Caco-2 (cell line): ENCODE measurements around the gene OGA. TPM values are rescaled to one million over a fixed set of nuclear protein-coding genes. Genes with fewer than 3 reads are reported as not detected.
"Not testable (repeated sequence)": the region's sequence is repeated elsewhere in the genome, so short reads cannot be mapped to it uniquely, and the experiment has no call there.

ENCODE experiments used
- BruUV-seq: library from RNA; stranded (reverse); fragments of 400-500 nt; replicated peaks from 2 replicates; lab custom pipeline; 2021; lab: Mats Ljungman, UMichigan
- CTCF ChIA-PET: fragments of 300-600 bp; sonication (Branson Sonifier 250); formaldehyde crosslinking; loops from one replicate; lab custom pipeline; 2022; ENCODE audit warnings: antibody characterized with exemption; lab: Charles Lee
- POLR2A ChIA-PET: fragments of 300-600 bp; sonication (Branson Sonifier 250); formaldehyde crosslinking; loops from one replicate; lab custom pipeline; 2022; ENCODE audit warnings: antibody characterized with exemption; lab: Charles Lee
- DNase-seq, 2 experiments: peaks; one replicate each; pipeline versions ENCODE4 v3.0.0 to v3.0.0-alpha.2; 2020 to 2022
- H3K27me3 ChIP-seq: replicated peaks from 2 replicates; pipeline ENCODE4 v1.6.0; 2011; ENCODE audit warnings: low read length; ENCODE audit not compliant: control insufficient read depth, insufficient read depth
- H3K36me3 ChIP-seq: 2 replicates; pipeline ENCODE4 v1.5.1; 2011; ENCODE audit warnings: low read length; ENCODE audit not compliant: control insufficient read depth, insufficient read depth
- H3K4me1 ChIP-seq: fragments of 250-450 bp; sonication (Bioruptor Pico); 2 replicates; pipeline ENCODE4 v1.5.1; 2020; ENCODE audit warnings: mild to moderate bottlenecking
- H3K4me3 ChIP-seq: 2 replicates; pipeline ENCODE4 v1.5.1; 2011; ENCODE audit warnings: low read depth, mild to moderate bottlenecking, control low read depth, low read length
- H3K9me3 ChIP-seq: fragments of 250-450 bp; sonication (Bioruptor Pico); 2 replicates; pipeline ENCODE4 v1.5.1; 2020; ENCODE audit warnings: mild to moderate bottlenecking, moderate library complexity
- H3K27ac Mint-ChIP-seq: one replicate; pipeline ENCODE4 v1.8.0; 2022; ENCODE audit warnings: mixed read lengths; ENCODE audit not compliant: unreplicated experiment
- H3K27me3 Mint-ChIP-seq: one replicate; pipeline ENCODE4 v1.8.0; 2022; ENCODE audit warnings: mixed read lengths; ENCODE audit not compliant: insufficient read depth, unreplicated experiment
- H3K36me3 Mint-ChIP-seq: one replicate; pipeline ENCODE4 v1.8.0; 2022; ENCODE audit warnings: mild to moderate bottlenecking, mixed read lengths; ENCODE audit not compliant: insufficient read depth, unreplicated experiment
- H3K4me1 Mint-ChIP-seq: one replicate; pipeline ENCODE4 v1.8.0; 2022; ENCODE audit warnings: low read depth, mixed read lengths; ENCODE audit not compliant: unreplicated experiment
- H3K4me3 Mint-ChIP-seq: one replicate; pipeline ENCODE4 v1.8.0; 2022; ENCODE audit warnings: mild to moderate bottlenecking, moderate library complexity, mixed read lengths; ENCODE audit not compliant: unreplicated experiment
- H3K9me3 Mint-ChIP-seq: one replicate; pipeline ENCODE4 v1.8.0; 2022; ENCODE audit warnings: mixed read lengths; ENCODE audit not compliant: unreplicated experiment
- CTCF ChIP-seq, 2 experiments: fragments of 200-600 bp in 1 of 2; IDR thresholded peaks; 1 replicate in 1 of 2; 2 replicates in 1 of 2; pipeline versions ENCODE4 v1.5.1 to v1.8.0; 2011 to 2022; ENCODE audit warnings: antibody characterized with exemption in 1 of 2, control low read depth in 1 of 2, inconsistent platforms in 1 of 2, low read depth in 1 of 2, low read length in 1 of 2, mild to moderate bottlenecking in 1 of 2, moderate library complexity in 1 of 2; ENCODE audit not compliant: insufficient read depth in 1 of 2, severe bottlenecking in 1 of 2, unreplicated experiment in 1 of 2
- intact Hi-C: fragments of 100-400 bp; cut with micrococcal nuclease; formaldehyde crosslinking; loops from one replicate; pipeline ENCODE4 v1.10.0; 2022; ENCODE audit not compliant: unreplicated experiment
- total RNA-seq: library from RNA; stranded (reverse); gene quantifications from 2 replicates; pipeline ENCODE4 v1.2.3, GENCODE V29; 2022

Gene OGA
- total RNA-seq, 1 experiment from 2014 or later: 76.9 TPM

DNA sequence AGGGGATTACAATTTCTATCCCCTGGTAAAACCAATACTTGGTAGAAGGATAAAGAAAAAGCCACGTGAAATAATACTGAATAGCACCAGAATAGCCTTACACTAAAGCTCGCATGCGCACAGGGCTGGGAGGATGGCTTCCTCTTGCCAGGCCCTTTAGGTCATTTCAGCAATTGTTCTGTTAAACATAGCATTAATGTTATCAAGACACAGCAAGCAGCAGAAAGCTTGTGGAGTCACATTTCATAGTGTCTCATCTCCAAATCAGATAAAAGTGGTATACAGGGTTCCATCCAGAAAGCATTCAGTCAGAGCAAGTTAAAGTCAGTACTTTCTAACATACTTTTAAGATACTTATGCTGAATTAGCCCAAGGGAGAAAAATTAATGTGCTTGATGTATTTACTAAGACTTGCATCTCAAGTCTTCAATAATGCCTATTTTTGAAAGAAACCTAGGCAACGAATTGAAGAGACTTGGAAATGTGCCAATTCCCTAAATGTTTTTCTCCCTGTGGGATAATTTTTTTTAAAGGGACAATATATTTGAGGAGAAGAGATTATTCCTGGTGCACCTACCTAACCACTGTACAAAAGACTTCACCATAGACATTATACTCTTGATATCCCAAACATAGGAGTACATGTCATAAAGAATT, 20.7 kb downstream of the OGA start:
- peaks cover 2% of the 10 kb centered on the region; the same call in 1 of the 2 replicates for H3K36me3 ChIP-seq
- POLR2A ChIA-PET: no interaction called here
- Mint-ChIP-seq H3K4me1 (no peaks in the 10 kb centered on the region), H3K9me3 (no peaks in the 10 kb centered on the region), H3K4me3 (no peak overlapping the region), H3K36me3 (peaks cover 95% of the 10 kb centered on the region), H3K27me3 (no peaks in the 10 kb centered on the region), H3K27ac (no peak overlapping the region)
- no peaks in the 10 kb centered on the region for H3K27me3 ChIP-seq
- no peaks in the 10 kb centered on the region for H3K9me3 ChIP-seq
- intact Hi-C loops: no loop called here
- no peak for TF ChIP-seq CTCF (IDR thresholded peaks at IDR 0.05; ENCODE audit: insufficient read depth in 1 of 2, low read depth in 1 of 2, low read length in 1 of 2, severe bottlenecking in 1 of 2, unreplicated experiment in 1 of 2)
- H3K4me3 ChIP-seq: no peak overlapping the region
- CTCF ChIA-PET: interaction anchor here (0.6 to 0.7 kb wide), 2 partner anchors 26 to 202 kb away, joined by 5 read pairs; no protein-coding TSS in a partner anchor
- BruUV-seq: no TSS peak
- no peak for DNase-seq
- H3K4me1 ChIP-seq: no peaks in the 10 kb centered on the region

- Histone ChIP-seq H3K4me3 (no peak overlapping the region), H3K27me3 (no peaks in the 10 kb centered on the region), H3K9me3 (no peaks in the 10 kb centered on the region), H3K4me1 (no peaks in the 10 kb centered on the region), H3K36me3 (no peaks in the 10 kb centered on the region)
- intact Hi-C loops: no loop called here
- Mint-ChIP-seq H3K27me3 (no peaks in the 10 kb centered on the region), H3K4me3 (no peak overlapping the region), H3K36me3 (peaks cover 93% of the 10 kb centered on the region), H3K4me1 (no peaks in the 10 kb centered on the region), H3K9me3 (no peaks in the 10 kb centered on the region), H3K27ac (no peak overlapping the region)
- BruUV-seq: no TSS peak
- TF ChIP-seq CTCF (IDR thresholded peaks at IDR 0.05; ENCODE audit: insufficient read depth in 1 of 2, low read depth in 1 of 2, low read length in 1 of 2, severe bottlenecking in 1 of 2, unreplicated experiment in 1 of 2): no peak
- CTCF ChIA-PET: no interaction called here
- DNase-seq: no peak
- POLR2A ChIA-PET: no interaction called here
These were observed 24.7 kb downstream of the OGA start for GRCh38 chr10:101793526-101793925.

DNA sequence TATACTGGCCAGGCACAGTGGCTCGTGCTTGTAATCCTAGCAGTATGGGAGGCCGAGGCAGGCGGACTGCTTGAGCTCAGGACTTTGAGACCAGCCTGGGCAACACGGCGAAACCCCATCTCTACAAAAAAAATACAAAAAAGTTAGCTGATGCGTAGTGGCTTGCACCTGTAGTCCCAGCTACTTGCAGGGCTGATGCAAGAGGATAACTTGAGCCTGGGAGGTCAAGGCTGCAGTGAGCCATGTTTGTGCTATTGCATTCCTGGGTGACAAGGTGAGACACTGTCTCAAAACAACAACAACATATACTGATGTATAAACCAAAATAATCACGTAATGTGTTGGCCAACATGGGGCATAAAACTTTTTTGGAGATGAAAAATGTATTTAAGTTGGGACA, 28.6 kb downstream of the OGA start:
- POLR2A ChIA-PET: no interaction called here
- Mint-ChIP-seq H3K27ac (no peak overlapping the region), H3K4me3 (no peak overlapping the region), H3K27me3 (no peaks in the 10 kb centered on the region), H3K9me3 (no peaks in the 10 kb centered on the region), H3K4me1 (no peaks in the 10 kb centered on the region), H3K36me3 (peaks cover 93% of the 10 kb centered on the region)
- Histone ChIP-seq H3K4me1 (no peaks in the 10 kb centered on the region), H3K27me3 (no peaks in the 10 kb centered on the region), H3K9me3 (no peaks in the 10 kb centered on the region), H3K36me3 (peaks cover 2% of the 10 kb centered on the region), H3K4me3 (no peak overlapping the region)
- intact Hi-C loops: no loop called here
- BruUV-seq: no TSS peak
- no peak for DNase-seq
- CTCF ChIA-PET: interaction anchor here (1.0 kb wide), 1 partner anchor 8 kb away, joined by 3 read pairs; no protein-coding TSS in a partner anchor
- TF ChIP-seq CTCF (IDR thresholded peaks at IDR 0.05; ENCODE audit: insufficient read depth in 1 of 2, low read depth in 1 of 2, low read length in 1 of 2, severe bottlenecking in 1 of 2, unreplicated experiment in 1 of 2): no peak

DNA sequence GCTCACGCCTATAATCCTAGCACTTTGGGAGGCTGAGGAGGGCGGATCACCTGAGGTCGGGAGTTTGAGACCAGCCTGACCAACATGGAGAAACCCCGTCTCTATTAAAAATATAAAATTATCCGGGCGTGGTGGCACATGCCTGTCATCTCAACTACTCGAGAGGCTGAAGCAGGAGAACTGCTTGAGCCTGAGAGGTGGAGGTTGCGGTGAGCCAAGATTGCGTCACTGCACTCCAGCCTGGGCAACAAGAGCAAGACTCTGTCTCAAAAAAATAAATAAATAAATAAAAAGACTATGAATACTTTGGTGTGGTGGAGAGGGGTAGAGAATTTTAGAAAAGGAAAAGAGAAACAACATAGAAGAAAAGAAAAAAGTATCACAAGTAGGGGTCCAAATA, 29.0 kb downstream of the OGA start:
- H3K4me1 Mint-ChIP-seq, H3K27me3 Mint-ChIP-seq, H3K9me3 Mint-ChIP-seq, H3K4me3 Mint-ChIP-seq, POLR2A ChIA-PET, intact Hi-C loops, H3K27me3 ChIP-seq, H3K4me3 ChIP-seq, H3K4me1 ChIP-seq, H3K36me3 ChIP-seq, H3K9me3 ChIP-seq, H3K27ac Mint-ChIP-seq, BruUV-seq: not testable (repeated sequence)
- CTCF ChIA-PET: interaction anchor here (1.0 kb wide), 1 partner anchor 8 kb away, joined by 3 read pairs; no protein-coding TSS in a partner anchor
- DNase-seq: peak in 1 of 2 experiments; percentile 32
- H3K36me3 Mint-ChIP-seq: peaks cover 92% of the 10 kb centered on the region
